ENCODE measurements around the gene ZNF20. TPM values are rescaled to one million over a fixed set of nuclear protein-coding genes. Genes with fewer than 3 reads are reported as not detected.

ZNF20 gene
- total and polyA plus RNA-seq, 9 of the 15 experiments (the other 6 are each of a cell fraction or from before 2014, with no cell fraction given), result 1.4 to 3.7 (median 3.1) TPM

GRCh38 chr19:12187625-12188024 is 47.5 kb upstream of the ZNF20 start (continued):
- TF ChIP-seq ZBTB11 (CRISPR knock-in tag; IDR thresholded peaks at IDR 0.05) (no peak), CBX1 (IDR thresholded peaks at IDR 0.05; ENCODE audit: low read depth) (no peak), ZNF324 (CRISPR knock-in tag; IDR thresholded peaks at IDR 0.05) (no peak), ESRRB (CRISPR knock-in tag; IDR thresholded peaks at IDR 0.05; ENCODE audit: borderline replicate concordance) (no peak), STAT5B (CRISPR knock-in tag; IDR thresholded peaks at IDR 0.05) (no peak), ZNF407 (IDR thresholded peaks at IDR 0.05; ENCODE audit: low read depth) (no peak), ZNF280A (IDR thresholded peaks at IDR 0.05; ENCODE audit: low read depth, partially characterized antibody) (peak; percentile 49), CBX2 (IDR thresholded peaks at IDR 0.05; ENCODE audit: insufficient read depth, low read length, poor library complexity, severe bottlenecking) (no peak), FOXP1 (CRISPR knock-in tag; IDR thresholded peaks at IDR 0.05) (no peak), NBN (IDR thresholded peaks at IDR 0.05; ENCODE audit: low read depth) (no peak), CHD1 (IDR thresholded peaks at IDR 0.05; ENCODE audit: low read length) (no peak), HDAC2 (IDR thresholded peaks at IDR 0.05) (no peak), ZNF143 (CRISPR knock-in tag; IDR thresholded peaks at IDR 0.05) (no peak), CBX3 (IDR thresholded peaks at IDR 0.05; ENCODE audit: borderline replicate concordance in 1 of 2, low read length in 2 of 2) (peak in 1 of 2 experiments; percentile 56; a peak in 1 of 3 replicates), ZNF436 (CRISPR knock-in tag; IDR thresholded peaks at IDR 0.05) (no peak)
